ENCODE data around the gene PCDH9.

The PCDH9 gene

GRCh38 chr13:66922444-66922843 lies 307.7 kb downstream of the PCDH9 start:
- H3K27ac ChIP-seq (ENCODE audit: low read length), result no peak overlapping the region
- H3K4me3 ChIP-seq (ENCODE audit: low read length), result no peak overlapping the region
- H3K27me3 ChIP-seq (ENCODE audit: control insufficient read depth, insufficient read depth, low read length), result no peaks in the 10 kb centered on the region
- H3K36me3 ChIP-seq (ENCODE audit: control insufficient read depth, low read depth, low read length), result no peaks in the 10 kb centered on the region
- H3K9me3 ChIP-seq (ENCODE audit: control insufficient read depth, low read depth, low read length), result no peaks in the 10 kb centered on the region
- H3K9ac ChIP-seq (ENCODE audit: low read length), result no peak overlapping the region
- peaks cover 11% of the 10 kb centered on the region for H3K4me1 ChIP-seq (ENCODE audit: control insufficient read depth, low read depth, low read length)

GRCh38 chr13:66921437-66921836 lies 308.7 kb downstream of the PCDH9 start:
- no peak overlapping the region for H3K27ac ChIP-seq (ENCODE audit: low read length)
- no peak overlapping the region for H3K9ac ChIP-seq (ENCODE audit: low read length)
- H3K36me3 ChIP-seq (ENCODE audit: control insufficient read depth, low read depth, low read length), result no peaks in the 10 kb centered on the region
- H3K4me3 ChIP-seq (ENCODE audit: low read length), result no peak overlapping the region
- H3K9me3 ChIP-seq (ENCODE audit: control insufficient read depth, low read depth, low read length), result no peaks in the 10 kb centered on the region
- peaks cover 7% of the 10 kb centered on the region for H3K4me1 ChIP-seq (ENCODE audit: control insufficient read depth, low read depth, low read length)
- H3K27me3 ChIP-seq (ENCODE audit: control insufficient read depth, insufficient read depth, low read length), result no peaks in the 10 kb centered on the region

GRCh38 chr13:66915596-66916185 lies 314.4 kb downstream of the PCDH9 start:
- Histone ChIP-seq H3K36me3 (ENCODE audit: control insufficient read depth, low read depth, low read length) (no peaks in the 10 kb centered on the region), H3K9ac (ENCODE audit: low read length) (no peak overlapping the region), H3K27ac (ENCODE audit: low read length) (no peak overlapping the region), H3K9me3 (ENCODE audit: control insufficient read depth, low read depth, low read length) (no peaks in the 10 kb centered on the region), H3K4me3 (ENCODE audit: low read length) (no peak overlapping the region), H3K27me3 (ENCODE audit: control insufficient read depth, insufficient read depth, low read length) (no peaks in the 10 kb centered on the region), H3K4me1 (ENCODE audit: control insufficient read depth, low read depth, low read length) (no peaks in the 10 kb centered on the region)

GRCh38 chr13:66914155-66914554 lies 316.0 kb downstream of the PCDH9 start:
- Histone ChIP-seq H3K4me1 (ENCODE audit: control insufficient read depth, low read depth, low read length) (no peaks in the 10 kb centered on the region), H3K9ac (ENCODE audit: low read length) (no peak overlapping the region), H3K36me3 (ENCODE audit: control insufficient read depth, low read depth, low read length) (no peaks in the 10 kb centered on the region), H3K27ac (ENCODE audit: low read length) (no peak overlapping the region), H3K9me3 (ENCODE audit: control insufficient read depth, low read depth, low read length) (no peaks in the 10 kb centered on the region), H3K4me3 (ENCODE audit: low read length) (no peak overlapping the region), H3K27me3 (ENCODE audit: control insufficient read depth, insufficient read depth, low read length) (no peaks in the 10 kb centered on the region)

GRCh38 chr13:66911411-66911939 lies 318.7 kb downstream of the PCDH9 start:
- Histone ChIP-seq H3K4me3 (ENCODE audit: low read length) (no peak overlapping the region), H3K36me3 (ENCODE audit: control insufficient read depth, low read depth, low read length) (no peaks in the 10 kb centered on the region), H3K27me3 (ENCODE audit: control insufficient read depth, insufficient read depth, low read length) (no peaks in the 10 kb centered on the region), H3K9ac (ENCODE audit: low read length) (no peak overlapping the region), H3K4me1 (ENCODE audit: control insufficient read depth, low read depth, low read length) (no peaks in the 10 kb centered on the region), H3K27ac (ENCODE audit: low read length) (no peak overlapping the region), H3K9me3 (ENCODE audit: control insufficient read depth, low read depth, low read length) (no peaks in the 10 kb centered on the region)

- no peaks in the 10 kb centered on the region for H3K9me3 ChIP-seq (ENCODE audit: control insufficient read depth, low read depth, low read length)
- no peaks in the 10 kb centered on the region for H3K36me3 ChIP-seq (ENCODE audit: control insufficient read depth, low read depth, low read length)
- H3K4me3 ChIP-seq (ENCODE audit: low read length), result no peak overlapping the region
- no peak overlapping the region for H3K9ac ChIP-seq (ENCODE audit: low read length)
- H3K27me3 ChIP-seq (ENCODE audit: control insufficient read depth, insufficient read depth, low read length), result no peaks in the 10 kb centered on the region
- no peak overlapping the region for H3K27ac ChIP-seq (ENCODE audit: low read length)
- H3K4me1 ChIP-seq (ENCODE audit: control insufficient read depth, low read depth, low read length), result peaks cover 3% of the 10 kb centered on the region
These were observed 330.2 kb downstream of the PCDH9 start for GRCh38 chr13:66899955-66900354.

- Histone ChIP-seq H3K27me3 (ENCODE audit: control insufficient read depth, insufficient read depth, low read length) (no peaks in the 10 kb centered on the region), H3K4me1 (ENCODE audit: control insufficient read depth, low read depth, low read length) (no peaks in the 10 kb centered on the region), H3K36me3 (ENCODE audit: control insufficient read depth, low read depth, low read length) (no peaks in the 10 kb centered on the region), H3K4me3 (ENCODE audit: low read length) (no peak overlapping the region), H3K27ac (ENCODE audit: low read length) (no peak overlapping the region), H3K9me3 (ENCODE audit: control insufficient read depth, low read depth, low read length) (no peaks in the 10 kb centered on the region), H3K9ac (ENCODE audit: low read length) (no peak overlapping the region)
These were observed 333.2 kb downstream of the PCDH9 start for GRCh38 chr13:66896933-66897332.

GRCh38 chr13:66895780-66896179 lies 334.4 kb downstream of the PCDH9 start:
- H3K4me3 ChIP-seq (ENCODE audit: low read length), result no peak overlapping the region

GRCh38 chr13:66895320-66895719 lies 334.8 kb downstream of the PCDH9 start:
- H3K4me3 ChIP-seq (ENCODE audit: low read length), result no peak overlapping the region
- H3K27ac ChIP-seq (ENCODE audit: low read length), result no peak overlapping the region
- no peaks in the 10 kb centered on the region for H3K4me1 ChIP-seq (ENCODE audit: control insufficient read depth, low read depth, low read length)
- H3K36me3 ChIP-seq (ENCODE audit: control insufficient read depth, low read depth, low read length), result no peaks in the 10 kb centered on the region
- H3K9ac ChIP-seq (ENCODE audit: low read length), result no peak overlapping the region
- no peaks in the 10 kb centered on the region for H3K9me3 ChIP-seq (ENCODE audit: control insufficient read depth, low read depth, low read length)
- H3K27me3 ChIP-seq (ENCODE audit: control insufficient read depth, insufficient read depth, low read length), result no peaks in the 10 kb centered on the region

More at GRCh38 chr13:66895780-66896179, 334.4 kb downstream of the PCDH9 start:
- Histone ChIP-seq H3K9me3 (ENCODE audit: control insufficient read depth, low read depth, low read length) (no peaks in the 10 kb centered on the region), H3K27me3 (ENCODE audit: control insufficient read depth, insufficient read depth, low read length) (no peaks in the 10 kb centered on the region), H3K36me3 (ENCODE audit: control insufficient read depth, low read depth, low read length) (no peaks in the 10 kb centered on the region), H3K27ac (ENCODE audit: low read length) (no peak overlapping the region), H3K9ac (ENCODE audit: low read length) (no peak overlapping the region), H3K4me1 (ENCODE audit: control insufficient read depth, low read depth, low read length) (no peaks in the 10 kb centered on the region)

- Histone ChIP-seq H3K27ac (ENCODE audit: low read length) (no peak overlapping the region), H3K4me3 (ENCODE audit: low read length) (no peak overlapping the region), H3K27me3 (ENCODE audit: control insufficient read depth, insufficient read depth, low read length) (no peaks in the 10 kb centered on the region)
These were observed 341.4 kb downstream of the PCDH9 start for GRCh38 chr13:66888698-66889097.

GRCh38 chr13:66887088-66887487 lies 343.0 kb downstream of the PCDH9 start:
- Histone ChIP-seq H3K9me3 (ENCODE audit: control insufficient read depth, low read depth, low read length) (no peaks in the 10 kb centered on the region), H3K36me3 (ENCODE audit: control insufficient read depth, low read depth, low read length) (no peaks in the 10 kb centered on the region), H3K27ac (ENCODE audit: low read length) (no peak overlapping the region), H3K4me1 (ENCODE audit: control insufficient read depth, low read depth, low read length) (peaks cover 4% of the 10 kb centered on the region), H3K27me3 (ENCODE audit: control insufficient read depth, insufficient read depth, low read length) (no peaks in the 10 kb centered on the region), H3K4me3 (ENCODE audit: low read length) (no peak overlapping the region), H3K9ac (ENCODE audit: low read length) (no peak overlapping the region)

More at GRCh38 chr13:66888698-66889097, 341.4 kb downstream of the PCDH9 start:
- H3K9ac ChIP-seq (ENCODE audit: low read length), result no peak overlapping the region
- peaks cover 4% of the 10 kb centered on the region for H3K4me1 ChIP-seq (ENCODE audit: control insufficient read depth, low read depth, low read length)
- H3K36me3 ChIP-seq (ENCODE audit: control insufficient read depth, low read depth, low read length), result no peaks in the 10 kb centered on the region
- H3K9me3 ChIP-seq (ENCODE audit: control insufficient read depth, low read depth, low read length), result no peaks in the 10 kb centered on the region

- Histone ChIP-seq H3K9me3 (ENCODE audit: control insufficient read depth, low read depth, low read length) (no peaks in the 10 kb centered on the region), H3K27ac (ENCODE audit: low read length) (no peak overlapping the region), H3K27me3 (ENCODE audit: control insufficient read depth, insufficient read depth, low read length) (no peaks in the 10 kb centered on the region), H3K4me3 (ENCODE audit: low read length) (no peak overlapping the region), H3K9ac (ENCODE audit: low read length) (no peak overlapping the region), H3K36me3 (ENCODE audit: control insufficient read depth, low read depth, low read length) (no peaks in the 10 kb centered on the region), H3K4me1 (ENCODE audit: control insufficient read depth, low read depth, low read length) (peaks cover 4% of the 10 kb centered on the region)
These were observed 343.9 kb downstream of the PCDH9 start for GRCh38 chr13:66886264-66886663.
